Hepatic stellate cell (primary cell): ENCODE results near the gene STK24.
"Not testable (repeated sequence)": the region's sequence is repeated elsewhere in the genome, so short reads cannot be mapped to it uniquely, and the experiment has no call there.

Experiments
- DNase-seq: peaks from one replicate; pipeline ENCODE4 v3.0.0; 2011; ENCODE audit warnings: low spot score

Gene STK24

GRCh38 chr13:98582947-98583346 is 6.0 kb upstream of the STK24 start:
- DNase-seq, result no peak

DNA sequence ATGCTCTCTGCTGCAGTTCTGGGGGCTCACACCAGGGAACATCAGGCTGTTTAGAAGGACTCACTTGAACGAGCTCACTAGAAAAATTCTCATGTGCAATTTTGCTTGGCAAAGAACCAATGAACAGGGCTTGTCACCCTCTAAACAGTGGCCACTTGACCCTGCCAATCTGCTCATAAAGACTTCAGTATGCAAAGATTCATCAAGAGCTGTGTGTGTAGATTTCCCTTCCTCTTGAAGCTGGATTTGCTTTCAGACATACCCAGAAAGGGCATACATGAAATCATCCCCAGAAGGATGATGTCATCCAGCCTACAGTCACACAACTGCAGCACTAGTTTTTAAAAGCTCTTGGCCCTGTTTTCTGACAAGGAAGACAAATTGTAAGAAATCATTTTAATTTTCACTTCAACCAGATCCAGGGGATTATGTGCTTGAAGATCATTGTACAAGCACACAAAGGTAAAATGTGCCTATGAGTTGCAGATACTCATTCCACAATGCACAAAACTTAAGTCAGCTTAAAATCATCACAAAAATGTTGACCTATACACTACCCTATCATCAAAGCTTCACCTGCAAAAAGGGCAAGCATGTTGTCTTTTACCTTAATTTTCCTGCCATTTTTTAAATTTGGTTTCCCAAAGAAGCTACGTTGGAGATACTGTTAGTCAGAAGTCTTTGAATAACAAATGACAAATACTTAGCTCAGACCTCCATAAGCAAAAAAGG is 5.2 kb upstream of the STK24 start:
- peak; percentile 74 for DNase-seq

- DNase-seq, result no peak
These were observed 4.5 kb upstream of the STK24 start for GRCh38 chr13:98581381-98581780.

DNA sequence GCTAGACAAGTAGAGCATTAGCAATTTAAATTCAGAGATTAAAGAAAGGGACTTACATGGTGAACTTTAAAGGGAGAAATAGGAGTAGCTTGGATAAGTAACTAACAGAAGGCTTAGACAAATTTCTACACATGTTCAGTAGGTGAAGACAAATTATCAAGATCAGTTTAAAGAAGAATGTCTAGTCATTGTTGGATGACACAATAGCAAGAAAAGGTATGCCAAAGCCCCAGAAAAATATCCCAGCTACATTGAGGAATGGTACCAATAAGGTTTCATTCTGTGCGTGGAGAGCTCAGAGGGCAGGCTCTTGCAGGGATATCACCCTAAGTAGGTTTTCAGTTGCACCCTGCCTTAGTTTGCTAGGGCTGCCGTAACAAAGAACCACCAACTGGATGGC is 3.5 kb upstream of the STK24 start:
- DNase-seq, result no peak

DNA sequence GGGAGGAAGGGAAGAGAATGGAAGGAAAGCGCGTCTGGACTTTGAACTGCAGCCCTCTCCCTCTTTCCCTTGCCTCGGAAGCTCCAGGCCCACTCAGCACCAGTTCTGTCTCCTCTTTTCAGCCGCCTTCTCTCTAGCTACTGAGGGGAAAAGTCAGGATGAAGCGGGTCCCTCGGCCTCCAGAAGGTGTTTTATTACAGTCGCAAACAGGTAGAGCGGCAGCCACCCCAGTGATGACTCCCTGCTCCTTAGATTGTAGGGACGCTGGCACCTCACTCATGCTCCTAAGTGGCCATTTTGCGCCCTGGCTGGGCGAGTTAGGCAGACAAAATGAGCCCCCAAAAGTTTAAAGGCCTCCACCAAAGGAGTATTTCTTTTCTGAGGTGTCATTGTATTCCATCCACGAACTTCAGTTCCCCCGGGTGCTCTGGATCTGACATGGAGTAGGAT is 954 bp upstream of the STK24 start:
- no peak for DNase-seq

GRCh38 chr13:98576200-98576945 is 534 bp downstream of the STK24 start:
- no peak for DNase-seq

DNA sequence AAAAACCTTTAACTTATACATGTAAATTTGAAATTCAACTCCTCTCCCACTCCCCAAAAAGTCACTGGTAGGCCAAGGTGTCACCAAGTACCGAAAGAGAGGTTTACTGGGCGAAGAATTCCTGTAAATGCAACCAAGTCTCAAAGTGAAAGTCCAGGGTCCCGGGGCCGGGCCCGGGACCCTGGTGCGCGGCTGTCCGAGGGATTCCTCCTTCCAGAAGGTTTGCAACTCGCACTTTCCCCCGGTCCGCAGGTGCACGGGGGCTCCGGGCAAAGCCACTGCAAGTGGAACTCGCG is 1.1 kb downstream of the STK24 start:
- no peak for DNase-seq

GRCh38 chr13:98575009-98575903 is 1.7 kb downstream of the STK24 start:
- DNase-seq, result no peak

- DNase-seq, result no peak
These were observed 4.8 kb downstream of the STK24 start for GRCh38 chr13:98571955-98572662.

DNA sequence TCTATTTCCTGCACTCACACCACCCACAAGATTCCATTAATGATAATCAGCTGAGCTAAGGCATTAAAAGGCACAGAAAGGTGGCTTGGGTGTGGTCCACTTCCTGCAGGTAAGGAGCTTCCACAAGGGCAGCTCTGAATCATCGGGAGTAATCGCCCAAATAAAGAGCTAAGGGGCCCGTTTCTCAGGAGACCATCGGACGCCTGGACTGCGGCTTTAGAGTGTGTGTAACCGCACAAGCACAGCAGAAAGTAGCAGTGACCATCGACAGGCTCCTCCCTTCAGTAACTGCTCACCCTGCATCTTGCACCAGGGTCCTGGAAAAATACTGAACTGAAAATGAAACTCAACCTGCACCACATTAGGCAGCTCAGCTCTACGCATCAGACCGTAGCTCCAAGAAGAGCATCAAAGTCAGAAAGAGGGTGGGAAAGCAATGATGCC is 6.0 kb downstream of the STK24 start:
- DNase-seq, result peak; percentile 87

- not testable (repeated sequence) for DNase-seq
These were observed 7.2 kb downstream of the STK24 start for GRCh38 chr13:98569494-98570367.

GRCh38 chr13:98568918-98569317 is 8.0 kb downstream of the STK24 start:
- DNase-seq, result no peak

GRCh38 chr13:98567140-98567539 is 9.8 kb downstream of the STK24 start:
- no peak for DNase-seq

GRCh38 chr13:98565726-98566565 is 11.0 kb downstream of the STK24 start:
- peak; percentile 57 for DNase-seq

DNA sequence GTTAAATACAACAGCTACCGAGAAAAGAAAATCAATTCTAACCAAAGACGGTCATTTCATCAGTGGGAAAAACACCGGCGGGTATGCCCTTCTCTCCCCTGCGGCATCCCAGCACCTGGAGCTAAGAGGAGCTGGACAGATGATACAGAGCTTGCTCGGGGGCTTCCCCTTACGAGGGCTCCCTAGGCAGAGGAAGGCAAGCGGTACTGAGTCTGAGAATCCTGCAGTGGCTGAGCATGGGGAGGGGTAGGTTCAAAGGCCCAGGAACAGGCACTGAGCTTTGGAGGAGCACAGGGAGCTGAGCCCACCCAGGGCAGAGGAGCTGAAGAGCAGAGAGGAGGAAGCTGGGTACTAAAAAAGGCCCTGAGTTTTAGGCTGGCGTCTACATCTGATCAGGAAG is 12.7 kb downstream of the STK24 start:
- no peak for DNase-seq

DNA sequence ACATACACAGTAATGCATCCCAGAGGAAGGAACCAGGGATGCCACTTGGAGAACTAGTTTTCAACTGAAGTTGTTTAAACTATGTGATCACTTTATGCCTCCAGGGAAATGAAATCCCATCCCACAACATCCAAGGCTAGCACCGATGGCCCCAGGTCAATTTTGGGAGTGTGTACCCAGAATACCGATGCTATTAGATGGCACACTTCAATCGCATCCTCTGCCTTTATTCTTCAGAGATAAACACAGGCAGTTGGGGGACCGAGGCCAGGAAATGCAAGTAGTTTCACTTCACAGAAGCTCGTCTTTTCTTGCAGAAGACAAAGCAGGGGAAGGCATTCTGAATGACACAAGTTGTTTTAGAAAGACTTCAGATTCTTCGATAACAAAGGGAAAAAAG is 13.8 kb downstream of the STK24 start:
- DNase-seq, result no peak

DNA sequence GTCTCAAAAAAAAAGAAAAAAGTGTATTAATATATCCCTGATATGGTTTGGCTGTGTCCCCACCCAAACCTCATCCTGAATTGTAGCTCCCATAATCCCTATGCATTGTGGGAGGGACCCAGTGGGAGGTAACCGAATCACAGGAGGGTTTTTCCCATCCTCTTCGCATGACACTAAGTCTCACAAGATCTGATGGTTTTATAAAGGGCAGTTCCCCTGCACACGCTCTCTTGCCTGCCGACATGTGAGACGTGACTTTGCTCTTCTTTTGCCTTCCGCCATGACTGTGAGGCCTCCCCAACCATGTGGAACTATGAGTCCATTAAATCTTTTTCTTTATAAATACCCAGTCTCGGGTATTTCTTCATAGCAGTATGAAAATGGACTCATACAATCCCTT is 17.7 kb downstream of the STK24 start:
- DNase-seq, result no peak

- peak; percentile 58 for DNase-seq
These were observed 18.7 kb downstream of the STK24 start for GRCh38 chr13:98557937-98558792.

- DNase-seq, result no peak
These were observed 19.8 kb downstream of the STK24 start for GRCh38 chr13:98556968-98557631.
